HG03103 (cell line): ENCODE results near the gene BRICD5.

Experiments
- ATAC-seq: cut with Tn5 transposase; IDR thresholded peaks from one replicate; pipeline ENCODE4 v1.9.1; 2021; ENCODE audit warnings: low read depth; ENCODE audit not compliant: unreplicated experiment

BRICD5 gene

DNA sequence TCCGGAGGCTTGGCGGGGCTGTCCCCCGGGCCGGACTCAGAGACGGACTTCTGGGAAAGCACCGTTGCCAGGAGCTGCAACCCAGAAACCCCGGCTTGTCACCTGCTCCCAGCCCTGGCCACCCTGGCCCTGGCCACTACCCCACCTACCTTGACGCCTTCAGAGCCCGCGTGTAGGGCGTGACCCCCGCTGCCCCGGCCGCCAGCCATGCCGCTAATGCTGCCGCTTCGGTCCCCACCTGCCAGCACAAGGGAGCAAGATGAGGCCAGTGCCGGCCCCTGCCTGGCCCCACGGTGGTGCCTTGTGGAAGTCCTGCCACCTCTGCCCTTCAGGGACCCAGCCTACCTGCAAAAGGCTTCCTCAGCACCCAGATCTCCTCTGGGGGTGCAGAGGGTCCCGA lies 25.7 kb downstream of the BRICD5 start:
- no peak for ATAC-seq

DNA sequence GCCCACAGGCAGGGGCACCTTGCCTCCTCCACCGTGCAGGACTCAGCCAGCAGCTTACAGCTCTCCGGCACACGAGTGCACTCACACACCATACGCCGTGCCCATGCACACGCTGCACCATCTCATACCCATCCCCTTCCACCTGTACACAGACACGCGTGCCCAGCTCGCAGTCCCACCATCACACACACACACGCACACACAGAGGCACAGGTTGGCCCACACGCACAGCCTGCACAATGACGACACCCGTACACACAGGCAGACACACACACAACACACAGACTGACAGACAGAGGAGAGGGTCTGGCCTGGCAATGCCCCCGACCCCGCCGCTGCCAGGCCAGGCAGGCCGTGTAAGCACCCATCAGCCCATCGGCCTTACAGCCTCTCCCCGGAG lies 26.3 kb downstream of the BRICD5 start:
- ATAC-seq, result no peak

DNA sequence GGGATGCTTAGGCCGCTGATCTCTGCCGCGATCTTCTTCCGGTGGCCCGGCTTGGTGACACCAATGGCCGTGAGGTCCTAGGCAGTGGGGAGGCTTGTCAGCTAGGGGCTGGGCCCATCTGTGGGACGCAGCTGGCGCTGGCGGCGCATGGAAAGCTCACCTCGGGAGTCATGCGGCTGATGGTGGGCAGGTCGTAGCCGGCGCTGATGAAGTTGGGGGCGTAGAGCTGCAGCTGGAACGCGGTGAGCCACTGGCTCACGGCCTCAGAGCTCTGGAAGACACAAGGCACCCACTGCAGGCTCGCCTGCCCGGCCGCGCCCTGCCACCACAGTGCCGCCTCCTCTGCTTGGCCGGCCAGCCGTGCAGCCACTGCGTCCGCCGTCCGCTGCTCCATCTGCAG lies 27.0 kb downstream of the BRICD5 start:
- ATAC-seq, result no peak

DNA sequence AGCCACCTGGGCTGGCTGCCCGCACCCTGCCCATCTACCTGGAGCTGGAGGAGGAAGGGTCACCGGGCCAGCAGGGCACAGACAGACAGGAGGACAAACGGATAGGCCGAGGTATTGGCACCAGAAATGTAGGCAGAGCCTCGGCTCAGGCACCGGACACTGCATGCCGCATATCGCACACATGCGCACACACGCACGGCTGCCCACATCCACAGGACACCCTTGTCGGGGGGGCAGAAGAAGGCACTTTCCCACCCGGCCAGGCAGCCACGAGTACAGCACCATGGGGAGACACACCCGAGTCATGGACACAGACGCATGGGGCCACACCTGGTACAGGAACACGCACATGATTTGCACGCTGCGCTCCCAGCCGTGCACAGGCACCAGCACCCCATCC lies 28.7 kb downstream of the BRICD5 start:
- ATAC-seq, result no peak

DNA sequence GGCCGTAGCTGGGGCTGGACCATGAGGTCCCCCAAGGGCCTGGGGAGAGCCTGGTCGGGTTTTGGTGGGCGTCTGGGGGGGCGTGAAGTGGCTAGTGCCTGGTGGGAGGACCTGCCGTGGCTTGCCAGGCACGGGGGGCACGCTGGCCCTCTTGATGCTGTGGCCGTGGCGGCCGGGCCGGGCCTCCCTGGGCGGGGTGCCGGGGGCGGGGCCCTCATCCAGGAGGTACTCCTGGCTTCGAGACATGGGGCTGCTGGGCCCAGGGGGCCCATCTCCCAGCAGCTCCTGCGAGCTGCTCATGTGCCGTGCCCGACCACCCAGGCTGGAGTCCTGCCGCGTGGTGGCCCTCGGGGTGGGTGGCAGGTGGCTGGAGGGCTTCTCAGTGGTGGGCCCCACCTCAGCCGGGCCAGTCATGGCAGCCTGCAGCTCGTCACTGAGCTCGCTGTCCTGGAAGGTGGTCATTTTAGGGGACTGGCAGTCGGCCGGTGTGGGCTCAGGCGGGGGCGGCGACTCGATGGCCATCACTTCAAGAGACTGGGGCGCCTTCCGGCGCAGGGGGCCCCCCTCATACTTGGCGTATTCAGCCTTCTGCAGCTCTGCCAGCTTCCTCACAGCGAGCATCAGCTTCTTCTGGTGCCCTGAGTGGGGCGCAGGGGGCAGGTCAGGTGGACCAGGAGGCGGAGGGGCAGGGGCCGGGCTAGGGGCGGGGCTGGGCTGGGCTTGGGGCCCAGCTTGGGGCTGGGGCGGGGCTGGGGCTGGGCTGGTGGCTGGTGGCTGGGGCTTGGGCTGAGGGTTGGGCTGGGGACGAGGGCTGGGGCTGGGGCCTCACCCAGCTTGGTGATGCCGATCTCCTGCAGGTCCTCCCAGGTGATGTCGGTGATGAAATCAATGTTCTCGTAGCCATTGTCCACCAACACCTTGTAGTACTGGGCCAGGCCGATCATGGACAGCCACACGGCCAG lies 29.4 kb downstream of the BRICD5 start:
- ATAC-seq, result no peak

DNA sequence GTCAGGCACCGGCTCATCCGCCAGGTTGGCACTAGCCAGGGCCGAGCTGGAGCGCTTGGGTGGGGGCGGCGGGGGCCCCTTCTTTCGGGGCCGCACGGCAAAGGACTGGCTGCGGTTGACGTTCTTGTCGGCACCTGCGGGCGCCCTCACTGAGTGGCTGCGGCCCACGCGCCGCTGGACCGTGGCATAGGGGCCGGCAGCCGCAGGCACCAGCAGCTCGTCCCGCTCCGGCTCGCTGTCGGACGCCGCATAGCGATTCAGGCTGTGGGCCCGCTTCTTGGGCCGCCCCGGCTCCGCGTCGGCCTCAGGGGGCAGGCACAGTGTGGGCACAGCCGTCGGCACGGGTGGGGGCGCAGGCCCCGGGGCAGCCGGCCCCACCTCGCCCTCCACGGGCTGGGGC lies 30.2 kb downstream of the BRICD5 start:
- ATAC-seq, result no peak

DNA sequence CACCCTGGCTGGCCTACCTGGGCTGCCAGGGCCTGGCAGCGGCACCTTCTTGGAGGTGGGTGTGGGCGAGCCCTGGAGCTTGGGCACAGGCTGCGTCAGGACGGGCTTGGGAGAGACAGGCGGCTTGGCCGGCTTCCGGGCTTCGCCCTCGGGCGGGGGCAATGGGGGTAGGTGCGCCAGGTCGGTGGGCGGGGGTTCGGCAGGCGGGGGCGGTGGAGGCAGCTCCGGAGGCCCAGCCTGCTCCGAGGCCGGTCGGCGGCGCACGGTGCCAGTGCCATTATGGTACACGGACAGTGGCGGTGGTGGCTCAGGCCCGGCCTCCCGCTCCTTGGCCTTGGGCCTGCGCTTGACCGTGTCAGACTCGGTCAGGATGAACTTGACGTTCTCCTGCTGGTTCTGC lies 31.1 kb downstream of the BRICD5 start:
- no peak for ATAC-seq

DNA sequence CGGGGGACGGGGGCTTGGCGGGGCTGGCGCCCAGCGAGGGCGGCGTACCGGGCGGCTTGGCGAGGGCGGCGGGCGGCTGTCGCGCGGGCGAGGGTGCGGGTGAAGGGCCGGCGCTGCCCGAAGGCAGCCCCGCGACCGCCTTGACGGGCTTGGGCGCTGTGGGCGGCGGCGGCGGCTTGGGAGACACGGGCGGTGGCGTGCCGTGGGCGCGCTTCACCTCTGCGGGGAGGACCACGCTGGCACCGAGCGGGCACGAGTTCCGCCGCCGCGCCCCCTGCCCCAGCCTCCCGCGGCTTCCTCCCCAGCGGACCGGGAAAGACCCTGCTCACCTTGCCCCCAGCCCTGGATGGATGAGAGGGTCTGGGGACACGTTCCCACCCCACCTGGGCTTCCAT lies 31.6 kb downstream of the BRICD5 start:
- ATAC-seq, result no peak

DNA sequence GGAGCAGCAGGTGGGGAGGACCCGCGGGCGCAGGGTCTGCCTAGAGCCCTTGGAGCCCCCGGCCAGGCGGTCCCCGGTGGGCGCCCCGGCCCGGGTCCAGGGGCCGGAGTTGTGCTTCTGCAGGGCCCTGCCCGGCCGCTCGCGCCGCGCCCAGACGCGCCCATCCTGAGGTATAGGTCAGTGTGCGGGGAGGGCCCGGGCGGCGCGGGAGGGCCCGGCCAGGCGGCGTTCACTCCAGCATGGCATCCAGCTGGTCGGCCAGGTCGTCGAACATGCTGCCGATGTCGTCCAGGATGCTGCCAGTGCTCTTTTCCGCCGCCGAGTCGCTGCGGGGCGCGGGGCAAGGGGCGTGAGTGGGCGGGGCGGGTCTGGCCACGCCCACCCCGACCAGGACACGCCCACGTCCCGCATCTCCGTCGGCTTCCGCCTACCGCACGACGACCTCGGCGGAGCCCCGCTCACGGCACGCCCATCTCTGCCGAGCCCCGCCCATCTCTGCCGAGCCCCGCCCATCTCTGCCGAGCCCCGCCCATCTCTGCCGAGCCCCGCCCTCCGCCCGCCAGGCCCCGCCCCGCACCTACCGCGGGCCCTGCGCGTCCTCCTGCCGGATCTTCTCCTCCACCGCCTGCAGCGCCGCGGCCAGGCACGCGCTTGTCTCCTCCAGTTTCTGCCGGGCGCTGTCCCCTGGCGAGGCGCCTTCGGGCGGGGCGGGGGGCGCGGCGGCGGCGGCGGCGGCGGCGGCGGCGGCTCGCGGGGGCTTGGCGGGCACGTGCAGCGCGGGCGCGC lies 32.1 kb downstream of the BRICD5 start:
- ATAC-seq, result no peak

DNA sequence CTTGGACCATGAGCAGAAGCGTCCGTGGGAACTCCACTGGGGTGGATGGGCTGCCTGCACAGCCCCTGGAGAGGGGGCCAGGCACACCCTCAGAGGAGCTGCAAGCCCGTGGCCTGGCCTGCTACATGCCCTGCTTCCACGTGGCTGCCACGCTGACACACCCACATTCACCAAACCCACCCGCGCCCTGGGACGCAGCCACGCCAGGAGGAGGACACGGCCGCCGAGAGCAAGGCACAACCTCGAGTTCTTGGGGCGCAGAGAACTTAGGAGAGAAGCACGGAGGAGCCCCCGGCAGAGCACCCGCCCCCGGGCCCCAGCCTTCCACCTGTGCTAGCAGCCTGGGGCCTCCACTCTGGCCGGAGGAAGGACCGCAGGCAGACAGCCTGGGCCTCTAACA lies 33.1 kb downstream of the BRICD5 start:
- ATAC-seq, result no peak

DNA sequence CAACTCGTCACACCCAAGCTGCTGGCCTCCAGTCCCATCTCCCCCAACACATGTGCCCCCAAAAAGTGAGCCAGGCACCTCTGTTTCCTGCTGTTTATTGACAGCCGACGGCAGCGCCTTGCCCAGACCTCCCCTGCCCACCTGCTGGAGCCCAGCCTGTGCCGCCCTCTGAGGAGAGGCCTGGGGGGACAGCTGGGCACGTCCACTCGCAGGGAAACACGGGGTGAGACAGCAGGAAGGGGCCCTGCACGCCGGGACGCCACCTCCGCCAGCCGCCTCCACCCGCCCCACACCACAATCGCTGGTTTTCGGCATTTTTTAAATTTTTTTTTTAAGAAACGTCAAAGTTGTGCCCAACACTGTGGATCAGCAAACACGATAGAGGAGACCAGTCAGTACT lies 33.6 kb downstream of the BRICD5 start:
- no peak for ATAC-seq

DNA sequence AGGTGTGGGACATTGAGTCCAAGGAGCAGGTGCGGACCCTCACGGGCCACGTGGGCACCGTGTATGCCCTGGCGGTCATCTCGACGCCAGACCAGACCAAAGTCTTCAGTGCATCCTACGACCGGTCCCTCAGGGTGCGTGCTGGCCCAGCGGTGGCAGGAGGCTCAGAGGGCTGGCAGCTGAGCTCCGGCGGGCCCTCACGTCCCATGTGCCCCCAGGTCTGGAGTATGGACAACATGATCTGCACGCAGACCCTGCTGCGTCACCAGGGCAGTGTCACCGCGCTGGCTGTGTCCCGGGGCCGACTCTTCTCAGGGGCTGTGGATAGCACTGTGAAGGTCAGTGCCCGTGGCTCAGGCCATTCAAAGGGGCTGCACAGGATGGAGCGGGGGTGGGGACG lies 34.6 kb downstream of the BRICD5 start:
- ATAC-seq, result no peak

DNA sequence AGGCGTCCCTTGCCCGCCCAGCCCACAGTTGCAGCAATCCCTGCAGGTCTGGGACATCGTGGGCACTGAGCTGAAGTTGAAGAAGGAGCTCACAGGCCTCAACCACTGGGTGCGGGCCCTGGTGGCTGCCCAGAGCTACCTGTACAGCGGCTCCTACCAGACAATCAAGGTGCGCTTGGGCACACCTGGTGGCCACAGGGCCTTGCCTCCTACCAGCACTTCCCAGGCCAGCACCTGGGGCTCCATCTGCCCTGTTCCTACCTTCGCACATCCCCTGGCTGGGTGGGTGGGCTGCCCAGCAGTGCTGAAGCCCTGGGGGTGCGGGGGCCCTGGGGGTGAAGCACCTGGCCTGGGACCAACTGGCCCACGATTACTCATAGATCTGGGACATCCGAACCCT lies 35.2 kb downstream of the BRICD5 start:
- ATAC-seq, result no peak

DNA sequence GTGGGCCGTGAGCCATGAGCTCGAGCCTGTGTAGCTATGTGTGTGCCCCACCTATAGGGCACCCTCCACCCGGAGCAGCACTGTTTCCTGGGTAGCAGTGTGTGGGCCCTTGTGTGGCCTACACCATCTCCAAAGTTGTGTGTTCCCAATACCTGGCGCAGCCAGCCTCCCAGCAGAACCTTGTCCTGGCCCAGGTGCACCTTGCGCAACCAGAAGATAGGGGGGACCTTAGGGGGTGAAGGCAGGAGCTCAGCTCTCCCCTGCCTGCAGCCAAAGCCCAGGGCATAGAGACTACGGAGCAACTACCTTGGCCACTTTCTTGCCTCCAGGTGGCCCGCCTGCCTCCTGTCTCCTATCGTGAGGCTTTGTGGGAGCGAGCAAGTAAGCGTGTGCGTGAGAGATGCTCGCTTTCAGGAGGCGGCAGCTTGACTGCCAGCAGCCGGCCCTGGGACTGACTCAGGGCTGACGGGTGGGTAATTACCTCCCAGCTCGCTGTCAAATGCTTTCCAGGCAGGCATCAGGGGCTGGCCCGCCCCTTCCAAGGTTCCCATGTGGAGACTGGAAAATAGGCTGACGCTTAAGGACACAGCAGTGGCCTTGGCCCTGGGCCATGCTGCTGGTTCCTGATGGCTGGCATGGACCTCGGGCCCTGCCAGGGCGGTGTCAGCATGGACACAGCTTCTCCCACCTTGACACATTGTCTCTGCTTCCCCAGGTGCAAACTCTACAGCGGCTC lies 36.1 kb downstream of the BRICD5 start:
- no peak for ATAC-seq

DNA sequence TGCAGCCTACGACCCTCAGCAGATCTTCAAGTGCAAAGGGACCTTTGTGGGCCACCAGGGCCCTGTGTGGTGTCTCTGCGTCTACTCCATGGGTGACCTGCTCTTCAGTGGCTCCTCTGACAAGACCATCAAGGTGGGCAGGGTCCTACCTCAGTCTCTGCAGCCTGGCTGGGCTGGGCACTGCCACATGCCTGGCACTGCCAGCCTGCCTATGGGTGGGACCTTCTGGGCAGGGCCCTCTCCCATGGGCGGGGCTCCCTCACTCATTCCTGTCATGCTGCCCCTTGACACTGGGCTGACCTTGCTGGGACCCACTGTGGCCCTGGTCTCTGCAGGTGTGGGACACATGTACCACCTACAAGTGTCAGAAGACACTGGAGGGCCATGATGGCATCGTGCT lies 36.7 kb downstream of the BRICD5 start:
- ATAC-seq, result no peak

DNA sequence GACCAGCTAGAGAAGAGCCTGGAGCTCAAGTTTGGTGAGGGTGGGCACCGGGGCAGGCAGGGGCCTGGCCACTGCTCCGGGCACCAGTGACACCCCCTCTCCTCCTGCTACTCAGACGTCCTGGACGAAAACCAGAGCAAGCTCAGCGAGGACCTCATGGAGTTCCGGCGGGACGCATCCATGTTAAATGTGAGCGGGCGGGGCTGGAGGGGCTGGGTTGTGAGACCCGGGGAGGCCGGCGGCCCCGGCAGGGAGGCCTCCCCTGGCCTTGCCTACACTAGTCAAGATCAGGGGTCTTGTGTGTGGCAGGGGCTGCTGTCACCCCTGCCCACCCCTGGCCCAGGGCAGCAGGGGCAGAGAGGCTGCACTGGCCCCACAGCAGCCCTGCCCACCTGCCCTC lies 37.3 kb downstream of the BRICD5 start:
- ATAC-seq, result no peak

DNA sequence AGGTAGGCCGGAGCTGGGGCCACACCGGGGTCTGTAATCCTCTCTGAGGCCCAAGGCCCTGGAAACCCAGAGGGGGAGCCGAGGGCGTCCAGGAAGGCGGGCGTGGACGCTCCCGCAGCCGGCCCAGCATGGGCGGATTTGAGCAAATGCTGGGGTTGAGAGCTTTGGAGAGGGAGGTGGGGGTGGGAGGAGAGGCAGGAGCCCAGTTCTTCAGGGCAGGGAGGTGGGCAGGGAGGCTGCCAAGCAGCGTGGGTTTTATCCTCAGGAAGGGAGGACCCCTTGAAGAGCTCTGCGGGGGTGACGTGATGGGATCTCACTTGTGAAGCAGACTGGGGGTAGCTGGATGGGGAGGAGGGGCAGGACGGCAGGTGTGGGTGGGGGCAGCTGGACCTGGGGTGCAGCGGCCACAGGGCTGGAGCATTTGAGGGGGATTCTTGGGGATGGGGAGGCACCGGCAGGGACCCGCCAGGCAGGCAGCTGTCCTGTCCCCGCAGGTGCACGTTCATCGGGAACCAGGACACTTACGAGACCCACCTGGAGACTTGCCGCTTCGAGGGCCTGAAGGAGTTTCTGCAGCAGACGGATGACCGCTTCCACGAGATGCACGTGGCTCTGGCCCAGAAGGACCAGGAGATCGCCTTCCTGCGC lies 37.9 kb downstream of the BRICD5 start:
- no peak for ATAC-seq

DNA sequence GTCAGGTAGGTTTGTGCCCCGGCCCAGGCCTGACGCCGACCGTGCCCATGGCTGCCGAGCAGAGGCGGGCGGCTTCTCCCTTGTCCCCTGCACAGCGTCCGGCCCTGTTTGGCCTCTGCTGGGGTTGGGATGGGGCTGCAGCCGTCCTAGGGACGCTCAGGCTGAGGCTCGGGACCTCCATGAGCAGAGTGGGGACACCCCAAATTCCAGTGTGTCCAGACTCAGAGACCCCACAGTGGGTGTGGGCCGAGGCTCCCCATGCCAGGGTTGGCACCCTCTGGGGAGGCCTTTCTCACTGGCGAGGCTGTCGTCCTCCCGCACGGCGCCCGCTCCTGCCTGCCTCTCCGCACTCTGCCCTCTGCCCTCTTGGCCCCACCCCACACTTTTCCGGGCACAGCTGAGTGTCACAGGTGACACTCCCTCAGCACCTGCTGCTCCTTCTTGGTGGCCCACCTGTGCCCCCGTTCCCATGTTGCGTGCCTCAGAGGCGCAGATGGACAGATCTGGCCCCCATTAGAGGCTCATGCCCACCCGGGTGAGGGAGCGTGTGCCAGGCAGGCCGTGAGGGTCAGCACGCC lies 39.0 kb downstream of the BRICD5 start:
- no peak for ATAC-seq

DNA sequence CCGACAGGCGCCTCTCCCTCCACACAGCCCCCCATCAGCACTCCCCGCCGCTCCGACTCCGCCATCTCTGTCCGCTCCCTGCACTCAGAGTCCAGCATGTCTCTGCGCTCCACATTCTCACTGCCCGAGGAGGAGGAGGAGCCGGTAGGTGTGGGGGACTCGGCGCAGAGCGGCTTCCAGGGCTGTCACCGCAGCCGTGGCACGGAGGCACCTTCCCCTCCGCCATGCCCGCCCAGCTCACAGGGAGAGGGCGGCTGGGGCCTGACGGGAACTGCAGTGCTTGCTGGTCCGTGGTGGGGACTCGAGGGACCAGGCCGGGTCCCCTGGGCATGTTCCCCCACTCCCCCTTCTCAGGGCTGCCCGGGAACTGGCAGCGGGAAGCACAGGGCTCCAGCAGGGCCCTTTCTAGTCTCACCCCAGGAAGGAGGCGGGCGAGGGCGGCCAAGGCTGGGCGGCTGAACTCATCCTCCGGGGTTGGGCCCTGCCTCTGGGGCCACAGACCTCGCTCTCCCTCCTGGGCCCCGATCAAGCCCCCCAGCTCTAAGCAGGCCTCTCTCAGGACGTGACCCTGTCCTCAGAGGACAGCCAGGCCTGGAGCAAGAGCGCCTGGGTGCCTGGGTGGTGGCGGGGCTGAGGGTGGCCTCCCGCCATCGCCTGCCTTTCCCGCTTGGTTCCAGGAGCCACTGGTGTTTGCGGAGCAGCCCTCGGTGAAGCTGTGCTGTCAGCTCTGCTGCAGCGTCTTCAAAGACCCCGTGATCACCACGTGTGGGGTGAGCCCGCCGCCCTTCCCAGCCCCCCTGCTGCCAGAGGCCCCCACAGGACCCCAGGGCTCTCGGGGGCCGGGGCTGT lies 39.9 kb downstream of the BRICD5 start:
- ATAC-seq, result no peak
